H9 (cell line): ENCODE results near the gene TTC28. TPM values are rescaled to one million over a fixed set of nuclear protein-coding genes. Genes with fewer than 3 reads are reported as not detected.

Experiments
- DNase-seq: peaks from one replicate; pipeline ENCODE4 v3.0.0-alpha.2; 2017
- H2AFZ ChIP-seq: one replicate; pipeline ENCODE4 v1.6.1; 2013; ENCODE audit warnings: mild to moderate bottlenecking, low read length, control low read depth, moderate library complexity
- H2AK5ac ChIP-seq: 2 replicates; pipeline ENCODE4 v1.6.1; 2013; ENCODE audit warnings: low read length, control low read depth, mixed read lengths; ENCODE audit not compliant: insufficient read length
- H2BK120ac ChIP-seq: one replicate; pipeline ENCODE4 v1.6.1; 2013; ENCODE audit warnings: low read depth, mild to moderate bottlenecking, low read length, control low read depth, inconsistent platforms; ENCODE audit not compliant: poor library complexity, severe bottlenecking
- H2BK12ac ChIP-seq: 2 replicates; pipeline ENCODE4 v1.6.1; 2013; ENCODE audit warnings: low read length, control low read depth, mixed read lengths, low read depth; ENCODE audit not compliant: insufficient read length
- H2BK15ac ChIP-seq: 2 replicates; pipeline ENCODE4 v1.6.1; 2013; ENCODE audit warnings: low read depth, low read length, control low read depth
- H2BK20ac ChIP-seq: one replicate; pipeline ENCODE4 v1.6.1; 2013; ENCODE audit warnings: low read depth, mild to moderate bottlenecking, low read length, control low read depth, inconsistent platforms; ENCODE audit not compliant: poor library complexity, severe bottlenecking
- H2BK5ac ChIP-seq: 2 replicates; pipeline ENCODE4 v1.6.1; 2013; ENCODE audit warnings: low read length, control low read depth, mixed read lengths; ENCODE audit not compliant: insufficient read length
- H3K14ac ChIP-seq: 2 replicates; pipeline ENCODE4 v1.6.1; 2013; ENCODE audit warnings: low read length, control low read depth; ENCODE audit not compliant: insufficient read depth
- H3K18ac ChIP-seq: 2 replicates; pipeline ENCODE4 v1.6.1; 2013; ENCODE audit warnings: low read depth, mild to moderate bottlenecking, mixed read lengths, low read length, control low read depth; ENCODE audit not compliant: insufficient read length
- H3K23ac ChIP-seq: 2 replicates; pipeline ENCODE4 v1.6.1; 2013; ENCODE audit warnings: low read length, control low read depth, mixed read lengths, low read depth; ENCODE audit not compliant: insufficient read length
- H3K23me2 ChIP-seq: 2 replicates; pipeline ENCODE4 v1.6.1; 2013; ENCODE audit warnings: low read depth, mild to moderate bottlenecking, mixed read lengths, low read length, control low read depth; ENCODE audit not compliant: insufficient read length, poor library complexity, severe bottlenecking
- H3K27ac ChIP-seq: 2 replicates; pipeline ENCODE4 v1.5.1; 2013; ENCODE audit warnings: low read length, control low read depth, mixed read lengths, low read depth; ENCODE audit not compliant: insufficient read length
- H3K27me3 ChIP-seq: 2 replicates; pipeline ENCODE4 v1.6.1; 2013; ENCODE audit warnings: low read length, control low read depth, inconsistent platforms; ENCODE audit not compliant: insufficient read depth
- H3K4ac ChIP-seq: 2 replicates; pipeline ENCODE4 v1.6.1; 2013; ENCODE audit warnings: low read depth, mild to moderate bottlenecking, control low read depth, inconsistent platforms, low read length, moderate library complexity
- H3K4me1 ChIP-seq: 2 replicates; pipeline ENCODE4 v1.6.1; 2013; ENCODE audit warnings: low read length, control low read depth, inconsistent platforms; ENCODE audit not compliant: insufficient read depth
- H3K4me2 ChIP-seq: 2 replicates; pipeline ENCODE4 v1.6.1; 2013; ENCODE audit warnings: low read length, control low read depth, mixed read lengths; ENCODE audit not compliant: insufficient read length, insufficient read depth
- H3K56ac ChIP-seq: 2 replicates; pipeline ENCODE4 v1.6.1; 2013; ENCODE audit warnings: low read depth, mild to moderate bottlenecking, mixed read lengths, low read length, control low read depth; ENCODE audit not compliant: insufficient read length
- H3K79me1 ChIP-seq: 2 replicates; pipeline ENCODE4 v1.6.1; 2013; ENCODE audit warnings: low read depth, mild to moderate bottlenecking, moderate library complexity, low read length, control low read depth, inconsistent platforms; ENCODE audit not compliant: insufficient read depth, poor library complexity, severe bottlenecking
- H3K79me2 ChIP-seq: 2 replicates; pipeline ENCODE4 v1.6.1; 2013; ENCODE audit warnings: low read length, control low read depth, inconsistent platforms; ENCODE audit not compliant: insufficient read depth
- H3K9ac ChIP-seq: 2 replicates; pipeline ENCODE4 v1.6.1; 2013; ENCODE audit warnings: low read length, control low read depth, mixed read lengths; ENCODE audit not compliant: insufficient read length; ENCODE audit errors: extremely low read depth
- H3K9me3 ChIP-seq: one replicate; pipeline ENCODE4 v1.6.1; 2013; ENCODE audit warnings: low read depth, low read length, inconsistent platforms; ENCODE audit not compliant: control insufficient read depth
- H3T11ph ChIP-seq: one replicate; pipeline ENCODE4 v1.6.1; 2013; ENCODE audit warnings: mild to moderate bottlenecking, low read length, control low read depth, inconsistent platforms
- H4K20me1 ChIP-seq: one replicate; pipeline ENCODE4 v1.6.1; 2013; ENCODE audit not compliant: control insufficient read depth, insufficient read length, insufficient read depth
- H4K5ac ChIP-seq: 2 replicates; pipeline ENCODE4 v1.6.1; 2013; ENCODE audit warnings: low read depth, mild to moderate bottlenecking, mixed read lengths, low read length, control low read depth; ENCODE audit not compliant: insufficient read length
- H4K8ac ChIP-seq: replicated peaks from 2 replicates; pipeline ENCODE4 v1.6.1; 2013; ENCODE audit warnings: low read length, control low read depth, mixed read lengths, low read depth; ENCODE audit not compliant: insufficient read length
- H4K91ac ChIP-seq: 2 replicates; pipeline ENCODE4 v1.6.1; 2013; ENCODE audit warnings: low read depth, mild to moderate bottlenecking, moderate library complexity, mixed read lengths, low read length, control low read depth; ENCODE audit not compliant: insufficient read length
- H3K27ac Mint-ChIP-seq, 3 experiments: 2 replicates in 2 of 3; 3 replicates in 1 of 3; pipeline ENCODE4 v1.8.0; 2020 to 2021; ENCODE audit warnings: mixed read lengths in 3 of 3, mild to moderate bottlenecking in 1 of 3, moderate library complexity in 1 of 3
- H3K27me3 Mint-ChIP-seq: 2 replicates; pipeline ENCODE4 v1.8.0; 2021; ENCODE audit warnings: low read depth, mild to moderate bottlenecking, moderate library complexity, mixed read lengths
- H3K36me3 Mint-ChIP-seq, 3 experiments: 2 replicates in 2 of 3; 3 replicates in 1 of 3; pipeline ENCODE4 v1.8.0; 2020 to 2021; ENCODE audit warnings: low read depth in 3 of 3, mixed read lengths in 3 of 3; ENCODE audit not compliant: insufficient read depth in 1 of 3
- H3K4me1 Mint-ChIP-seq, 2 experiments: 2 replicates each; pipeline ENCODE4 v1.8.0; 2020; ENCODE audit warnings: mixed read lengths in 2 of 2
- H3K4me3 Mint-ChIP-seq, 2 experiments: 2 replicates in 1 of 2; 3 replicates in 1 of 2; pipeline ENCODE4 v1.8.0; 2020 to 2021; ENCODE audit warnings: mild to moderate bottlenecking in 2 of 2, mixed read lengths in 2 of 2, moderate library complexity in 1 of 2
- H3K9me3 Mint-ChIP-seq, 2 experiments: 2 replicates in 1 of 2; 3 replicates in 1 of 2; pipeline ENCODE4 v1.8.0; 2020; ENCODE audit warnings: mild to moderate bottlenecking in 2 of 2, mixed read lengths in 2 of 2, moderate library complexity in 1 of 2
- CTCF ChIP-seq: fragments of 200-600 bp; sonication (generic); conservative IDR thresholded peaks from 3 replicates; pipeline ENCODE4 v1.8.0; 2021; ENCODE audit warnings: antibody characterized with exemption, mild to moderate bottlenecking
- WGBS: extraction: QIAGEN DNeasy Blood & Tissue Kit; methylation state at CpG from one replicate; pipeline ENCODE4 v1.1.7; 2013; ENCODE audit warnings: missing lambda C conversion rate, low lambda C conversion rate, mixed read lengths; ENCODE audit not compliant: insufficient read length; ENCODE audit errors: extremely low coverage; 5-methylcytosine and 5-hydroxymethylcytosine counted together
- total RNA-seq: library from RNA; stranded (reverse); gene quantifications from 2 replicates; pipeline ENCODE4 v1.2.1, GENCODE V29; 2021

Gene TTC28
- total RNA-seq, 1 experiment from 2014 or later: 13.6 TPM

GRCh38 chr22:27952091-27952490 is 727.5 kb downstream of the TTC28 start:
- no peak overlapping the region for H3K23ac ChIP-seq
- no peaks in the 10 kb centered on the region for H3K23me2 ChIP-seq
- H3K4me1 Mint-ChIP-seq: no peaks in the 10 kb centered on the region
- no peaks in the 10 kb centered on the region for H3K79me2 ChIP-seq
- no peak overlapping the region for H3K14ac ChIP-seq
- H3K27ac Mint-ChIP-seq: no peak overlapping the region
- no peak overlapping the region for H4K91ac ChIP-seq
- H3K27me3 ChIP-seq: no peaks in the 10 kb centered on the region
- no peak overlapping the region for H2BK20ac ChIP-seq
- no peaks in the 10 kb centered on the region for H4K20me1 ChIP-seq
- no peak overlapping the region for H2BK12ac ChIP-seq
- H3T11ph ChIP-seq: no peak overlapping the region
- no peak overlapping the region for H3K4me2 ChIP-seq
- no peak for DNase-seq
- H3K9me3 Mint-ChIP-seq: peaks cover 0 to 4% of the 10 kb centered on the region in 2 experiments; a peak in 2 of 5 replicates
- H3K36me3 Mint-ChIP-seq: peaks cover 0 to 4% (median 1%) of the 10 kb centered on the region in 3 experiments; a peak in 2 of 7 replicates
- H3K4me1 ChIP-seq: no peaks in the 10 kb centered on the region
- no peaks in the 10 kb centered on the region for H3K27me3 Mint-ChIP-seq
- no peak overlapping the region for H3K27ac ChIP-seq
- no peak overlapping the region for H3K4ac ChIP-seq
- no peak overlapping the region for H3K9ac ChIP-seq
- H2BK120ac ChIP-seq: no peak overlapping the region
- H2AK5ac ChIP-seq: no peak overlapping the region
- H3K18ac ChIP-seq: no peak overlapping the region
- no peaks in the 10 kb centered on the region for H3K9me3 ChIP-seq
- no peaks in the 10 kb centered on the region for H3K79me1 ChIP-seq
- no peak overlapping the region for H3K4me3 Mint-ChIP-seq
- H2BK15ac ChIP-seq: no peak overlapping the region
- no peak overlapping the region for H4K8ac ChIP-seq
- no peak overlapping the region for H2AFZ ChIP-seq
- no peak overlapping the region for H4K5ac ChIP-seq
- H2BK5ac ChIP-seq: no peak overlapping the region
- H3K56ac ChIP-seq: no peak overlapping the region
- WGBS: no CpG with 5 or more reads among the region's 3 CpGs
- no peak for TF ChIP-seq CTCF
